ENCODE results near the gene CSF2. TPM values are rescaled to one million over a fixed set of nuclear protein-coding genes. Genes with fewer than 3 reads are reported as not detected.

CSF2 gene
- total RNA-seq, 2 donors from 2014 or later = not detected

- Histone ChIP-seq H3K27ac (no peak within 1 kb of the TSS), H3K27me3 (replicated peaks; ENCODE audit: insufficient read depth) (no peaks in the 10 kb centered on the region), H3K4me3 (no peak within 1 kb of the TSS), H3K9me3 (no peaks in the 10 kb centered on the region), H3K36me3 (no peaks in the 10 kb centered on the region), H3K4me1 (ENCODE audit: control insufficient read depth in 1 of 2, low read depth in 2 of 2) (no peaks in the 10 kb centered on the region)
- DNase-seq (ENCODE audit: low spot score) (no peak), ATAC-seq (ENCODE audit: insufficient number of reproducible peaks, low FRiP score, low read depth) (no peak)
- TF ChIP-seq CTCF (IDR thresholded peaks at IDR 0.05) = no peak
Observed at GRCh38 chr5:132060501-132061161, 13.0 kb upstream of the CSF2 start, which contains the start of gene IL3. TSS of gene IL3 (plus strand) at chr5:132060655. CDS start at chr5:132060707, 52 bp downstream.

- DNase-seq (ENCODE audit: low spot score) = no peak
Observed at GRCh38 chr5:132063090-132063911, 10.3 kb upstream of the CSF2 start.

GRCh38 chr5:132064140-132064539 lies 9.4 kb upstream of the CSF2 start:
- Histone ChIP-seq H3K9me3 (no peaks in the 10 kb centered on the region), H3K27me3 (replicated peaks; ENCODE audit: insufficient read depth) (no peaks in the 10 kb centered on the region), H3K4me3 (no peak overlapping the region), H3K4me1 (ENCODE audit: control insufficient read depth in 1 of 2, low read depth in 2 of 2) (no peaks in the 10 kb centered on the region), H3K27ac (no peak overlapping the region), H3K36me3 (no peaks in the 10 kb centered on the region)
- TF ChIP-seq CTCF (IDR thresholded peaks at IDR 0.05) = no peak
- no peak for DNase-seq (ENCODE audit: low spot score)
- no peak for ATAC-seq (ENCODE audit: insufficient number of reproducible peaks, low FRiP score, low read depth)

More at GRCh38 chr5:132063090-132063911, 10.3 kb upstream of the CSF2 start:
- Histone ChIP-seq H3K36me3 (no peaks in the 10 kb centered on the region), H3K4me1 (ENCODE audit: control insufficient read depth in 1 of 2, low read depth in 2 of 2) (no peaks in the 10 kb centered on the region), H3K9me3 (no peaks in the 10 kb centered on the region), H3K27ac (no peak overlapping the region), H3K4me3 (no peak overlapping the region), H3K27me3 (replicated peaks; ENCODE audit: insufficient read depth) (no peaks in the 10 kb centered on the region)
- ATAC-seq (ENCODE audit: insufficient number of reproducible peaks, low FRiP score, low read depth) = no peak
- peak; percentile 97 for TF ChIP-seq CTCF (IDR thresholded peaks at IDR 0.05)

GRCh38 chr5:132064738-132065331 lies 8.8 kb upstream of the CSF2 start:
- no peaks in the 10 kb centered on the region for H3K36me3 ChIP-seq
- no peaks in the 10 kb centered on the region for H3K27me3 ChIP-seq (replicated peaks; ENCODE audit: insufficient read depth)
- DNase-seq (ENCODE audit: low spot score) (no peak), ATAC-seq (ENCODE audit: insufficient number of reproducible peaks, low FRiP score, low read depth) (peak; percentile 25)
- H3K4me3 ChIP-seq = no peak overlapping the region
- no peaks in the 10 kb centered on the region for H3K4me1 ChIP-seq (ENCODE audit: control insufficient read depth in 1 of 2, low read depth in 2 of 2)
- H3K27ac ChIP-seq = no peak overlapping the region
- peak; percentile 97 for TF ChIP-seq CTCF (IDR thresholded peaks at IDR 0.05)
- H3K9me3 ChIP-seq = no peaks in the 10 kb centered on the region

DNA sequence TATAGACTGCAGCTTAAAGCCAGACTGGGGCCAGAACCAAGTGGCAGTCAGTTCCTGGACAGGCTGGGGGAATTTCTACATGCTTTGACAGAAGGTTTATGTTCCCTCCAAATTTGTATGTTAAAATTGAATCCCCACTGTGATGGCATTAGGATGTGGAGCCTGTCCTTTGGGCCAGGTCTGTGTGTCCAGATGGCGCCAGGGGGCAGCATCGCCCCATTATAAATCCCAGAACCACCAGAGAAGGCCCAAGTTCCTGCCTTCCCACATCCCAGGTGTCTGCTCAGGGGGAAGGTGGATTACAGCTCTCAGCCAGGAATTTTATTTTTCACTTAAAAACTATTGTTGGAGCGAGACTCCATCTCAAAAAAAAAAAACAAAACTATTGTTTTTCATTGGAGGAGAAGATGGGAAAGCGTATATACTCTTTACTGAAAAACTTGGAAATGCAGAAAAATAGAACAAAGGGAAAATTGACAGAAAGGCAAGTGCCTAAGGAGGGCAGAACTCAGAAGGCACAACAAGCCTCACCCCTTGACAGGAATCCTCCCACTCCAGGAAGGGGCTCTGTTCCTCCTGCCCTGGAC lies 8.1 kb upstream of the CSF2 start:
- H3K27me3 ChIP-seq (replicated peaks; ENCODE audit: insufficient read depth) = no peaks in the 10 kb centered on the region
- DNase-seq (ENCODE audit: low spot score) (no peak), ATAC-seq (ENCODE audit: insufficient number of reproducible peaks, low FRiP score, low read depth) (no peak)
- H3K27ac ChIP-seq = no peak overlapping the region
- peak; percentile 11 for TF ChIP-seq CTCF (IDR thresholded peaks at IDR 0.05)
- H3K9me3 ChIP-seq = no peaks in the 10 kb centered on the region
- H3K36me3 ChIP-seq = no peaks in the 10 kb centered on the region
- no peaks in the 10 kb centered on the region for H3K4me1 ChIP-seq (ENCODE audit: control insufficient read depth in 1 of 2, low read depth in 2 of 2)
- H3K4me3 ChIP-seq = no peak overlapping the region
